ENCODE data around the gene RBM47.
"Not testable (repeated sequence)": the region's sequence is repeated elsewhere in the genome, so short reads cannot be mapped to it uniquely, and the experiment has no call there.

The RBM47 gene

DNA sequence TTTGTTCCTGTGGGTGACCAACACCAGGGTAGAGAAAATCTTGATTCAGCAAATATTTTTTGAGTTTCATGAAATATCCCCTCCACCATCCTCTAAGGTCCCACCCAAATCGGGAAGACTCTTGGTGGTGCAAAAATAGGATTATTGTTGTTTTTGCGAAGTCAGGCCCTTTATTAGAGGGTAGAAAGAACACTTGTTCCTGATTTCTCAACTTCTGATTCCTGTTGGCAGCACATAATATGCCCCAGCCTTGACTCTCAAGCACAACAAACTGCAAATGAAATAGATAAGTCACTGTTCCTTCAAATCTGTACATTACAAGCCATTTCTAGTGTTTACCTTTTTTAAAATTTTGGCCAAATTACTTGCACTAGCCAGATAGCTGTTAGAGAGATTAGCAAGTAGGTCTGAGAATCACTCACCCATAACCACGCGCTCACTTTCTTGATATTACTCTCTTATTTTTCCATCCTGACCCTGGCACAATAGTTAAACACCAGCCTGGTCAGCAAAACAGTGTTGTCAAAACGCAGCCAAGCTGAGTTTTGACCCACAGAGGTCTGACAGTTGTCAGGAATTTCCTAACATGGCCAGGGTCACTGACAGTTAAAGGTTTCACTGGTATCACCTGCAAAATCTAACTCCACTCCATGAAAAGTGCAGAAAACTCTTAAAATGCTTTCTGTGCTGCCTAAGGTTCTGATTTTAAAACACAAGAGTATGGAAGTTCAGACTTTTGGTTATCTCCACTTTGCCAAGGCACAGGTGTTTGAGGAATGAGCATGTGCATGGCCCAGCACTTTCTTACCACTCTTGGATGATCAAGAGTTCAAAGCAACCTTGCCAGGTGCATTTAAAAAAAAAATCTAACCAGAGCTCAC, 69.8 kb downstream of the RBM47 start:
- Histone ChIP-seq H3K9me3 (ENCODE audit: severe bottlenecking) (no peaks in the 10 kb centered on the region), H3K4me3 (ENCODE audit: low read depth, low read length) (no peak overlapping the region), H3K36me3 (no peaks in the 10 kb centered on the region), H3K27me3 (ENCODE audit: insufficient read depth, low read depth, severe bottlenecking) (no peaks in the 10 kb centered on the region), H3K27ac (no peak overlapping the region)
- no peak for DNase-seq
- TF ChIP-seq, protein P1, sequence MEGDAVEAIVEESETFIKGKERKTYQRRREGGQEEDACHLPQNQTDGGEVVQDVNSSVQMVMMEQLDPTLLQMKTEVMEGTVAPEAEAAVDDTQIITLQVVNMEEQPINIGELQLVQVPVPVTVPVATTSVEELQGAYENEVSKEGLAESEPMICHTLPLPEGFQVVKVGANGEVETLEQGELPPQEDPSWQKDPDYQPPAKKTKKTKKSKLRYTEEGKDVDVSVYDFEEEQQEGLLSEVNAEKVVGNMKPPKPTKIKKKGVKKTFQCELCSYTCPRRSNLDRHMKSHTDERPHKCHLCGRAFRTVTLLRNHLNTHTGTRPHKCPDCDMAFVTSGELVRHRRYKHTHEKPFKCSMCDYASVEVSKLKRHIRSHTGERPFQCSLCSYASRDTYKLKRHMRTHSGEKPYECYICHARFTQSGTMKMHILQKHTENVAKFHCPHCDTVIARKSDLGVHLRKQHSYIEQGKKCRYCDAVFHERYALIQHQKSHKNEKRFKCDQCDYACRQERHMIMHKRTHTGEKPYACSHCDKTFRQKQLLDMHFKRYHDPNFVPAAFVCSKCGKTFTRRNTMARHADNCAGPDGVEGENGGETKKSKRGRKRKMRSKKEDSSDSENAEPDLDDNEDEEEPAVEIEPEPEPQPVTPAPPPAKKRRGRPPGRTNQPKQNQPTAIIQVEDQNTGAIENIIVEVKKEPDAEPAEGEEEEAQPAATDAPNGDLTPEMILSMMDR (IDR thresholded peaks at IDR 0.05; ENCODE audit: low read depth, low read length), result no peak

DNA sequence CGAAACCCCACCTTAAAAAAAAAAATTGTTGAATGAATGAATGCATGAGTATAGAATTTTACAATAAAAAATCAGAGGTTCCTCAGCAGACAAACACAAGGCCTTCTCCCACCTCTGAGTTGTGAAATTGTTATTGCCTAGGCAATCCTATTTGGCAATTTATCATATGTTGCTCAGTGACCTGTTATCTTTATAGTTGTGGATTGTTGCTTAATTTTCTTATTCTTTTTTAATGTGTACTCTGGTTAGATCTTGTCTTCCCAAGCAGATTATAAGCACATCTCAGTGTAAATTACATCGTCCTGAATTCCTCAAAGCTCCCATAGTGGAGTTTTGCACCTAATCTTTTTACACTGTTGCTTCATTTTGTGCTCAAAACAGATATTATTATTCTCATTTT, 71.9 kb downstream of the RBM47 start:
- no peak for DNase-seq
- Histone ChIP-seq H3K9me3 (ENCODE audit: severe bottlenecking) (no peaks in the 10 kb centered on the region), H3K27ac (no peak overlapping the region), H3K36me3 (no peaks in the 10 kb centered on the region), H3K27me3 (ENCODE audit: insufficient read depth, low read depth, severe bottlenecking) (no peaks in the 10 kb centered on the region), H3K4me3 (ENCODE audit: low read depth, low read length) (no peak overlapping the region)
- TF ChIP-seq, protein P1 (IDR thresholded peaks at IDR 0.05; ENCODE audit: low read depth, low read length), result no peak

DNA sequence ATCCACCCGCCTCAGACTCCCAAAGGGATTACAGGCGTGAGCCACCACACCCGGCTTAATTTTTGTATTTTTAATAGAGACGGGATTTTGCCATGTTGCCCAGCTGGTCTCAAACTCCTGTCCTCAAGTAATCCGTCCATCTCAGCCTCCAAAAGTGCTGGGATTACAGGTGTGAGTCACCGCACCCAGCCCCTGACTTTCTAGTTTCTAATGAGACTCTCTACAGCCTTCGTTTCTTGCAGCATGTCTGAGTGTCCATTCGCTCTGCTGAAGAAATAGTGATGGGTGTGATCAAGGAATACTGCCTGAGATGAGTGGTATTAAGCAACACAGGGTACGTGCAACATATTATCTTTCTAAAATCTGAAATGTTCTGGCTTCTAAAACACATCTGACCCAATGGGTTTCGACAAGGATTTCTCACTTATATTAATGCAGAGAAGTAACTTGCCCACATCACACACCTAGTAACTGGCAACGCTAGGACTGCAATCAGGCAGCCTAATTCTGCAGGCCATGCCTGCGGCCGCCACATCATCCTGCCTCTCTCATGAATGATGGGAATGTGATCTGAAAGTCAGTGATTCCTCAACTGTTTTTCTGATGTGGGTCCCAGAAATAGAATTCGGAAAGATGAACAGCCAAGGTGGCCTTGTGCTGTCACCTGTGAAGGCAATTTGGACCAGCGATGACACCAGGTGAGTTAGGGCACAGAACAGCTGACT, 74.3 kb downstream of the RBM47 start:
- H3K4me3 ChIP-seq (ENCODE audit: low read depth, low read length), result no peak overlapping the region
- DNase-seq, result peak; percentile 71
- H3K27ac ChIP-seq, result peak overlapping the region; percentile 63
- H3K9me3 ChIP-seq (ENCODE audit: severe bottlenecking), result no peaks in the 10 kb centered on the region
- TF ChIP-seq, protein P1 (IDR thresholded peaks at IDR 0.05; ENCODE audit: low read depth, low read length), result no peak
- H3K36me3 ChIP-seq, result no peaks in the 10 kb centered on the region
- no peaks in the 10 kb centered on the region for H3K27me3 ChIP-seq (ENCODE audit: insufficient read depth, low read depth, severe bottlenecking)

DNA sequence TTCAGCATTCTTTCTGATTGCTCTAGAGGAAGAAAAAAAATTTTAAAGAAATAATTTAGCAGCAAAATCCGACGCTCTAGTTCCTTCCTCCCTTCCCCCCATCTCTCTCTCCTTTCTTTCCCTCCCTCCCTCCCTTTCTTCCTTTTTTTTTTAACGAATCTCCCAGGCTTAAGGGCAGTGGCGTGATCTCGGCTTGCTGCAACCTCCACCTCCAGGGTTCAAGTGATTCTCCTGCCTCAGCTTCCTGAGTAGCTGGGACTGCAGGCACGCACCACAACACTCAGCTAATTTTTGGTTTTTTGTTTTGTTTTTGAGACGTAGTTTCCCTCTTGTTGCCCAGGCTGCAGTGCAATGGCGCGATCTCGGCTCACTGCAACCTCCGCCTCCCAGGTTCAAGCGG, 75.0 kb downstream of the RBM47 start:
- H3K36me3 ChIP-seq; DNase-seq; H3K9me3 ChIP-seq (ENCODE audit: severe bottlenecking); H3K27me3 ChIP-seq (ENCODE audit: insufficient read depth, low read depth, severe bottlenecking); H3K4me3 ChIP-seq (ENCODE audit: low read depth, low read length): not testable (repeated sequence)
- peak overlapping the region; percentile 63 for H3K27ac ChIP-seq

DNA sequence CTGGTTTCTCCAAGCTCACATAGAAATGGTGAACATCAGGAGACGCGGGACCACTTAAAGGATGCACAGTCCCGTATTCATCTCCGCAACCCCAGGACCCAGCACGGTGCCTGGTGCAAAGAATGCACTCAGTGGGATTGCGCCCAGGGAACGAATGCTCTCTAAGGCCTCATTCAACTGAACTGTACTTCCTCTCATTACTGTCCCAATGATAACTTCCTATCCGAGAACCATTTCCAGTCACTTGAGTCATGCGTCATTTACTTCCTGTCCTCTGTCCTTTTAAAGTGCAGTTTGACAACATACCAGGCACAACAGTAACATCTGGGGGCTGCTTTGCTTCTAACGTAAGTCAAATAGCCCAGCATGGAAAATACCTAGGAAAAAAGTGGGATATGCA, 75.7 kb downstream of the RBM47 start:
- no peaks in the 10 kb centered on the region for H3K36me3 ChIP-seq
- H3K4me3 ChIP-seq (ENCODE audit: low read depth, low read length), result no peak overlapping the region
- TF ChIP-seq, protein P1 (IDR thresholded peaks at IDR 0.05; ENCODE audit: low read depth, low read length), result no peak
- H3K9me3 ChIP-seq (ENCODE audit: severe bottlenecking), result no peaks in the 10 kb centered on the region
- no peak for DNase-seq
- H3K27me3 ChIP-seq (ENCODE audit: insufficient read depth, low read depth, severe bottlenecking), result no peaks in the 10 kb centered on the region
- H3K27ac ChIP-seq, result no peak overlapping the region

DNA sequence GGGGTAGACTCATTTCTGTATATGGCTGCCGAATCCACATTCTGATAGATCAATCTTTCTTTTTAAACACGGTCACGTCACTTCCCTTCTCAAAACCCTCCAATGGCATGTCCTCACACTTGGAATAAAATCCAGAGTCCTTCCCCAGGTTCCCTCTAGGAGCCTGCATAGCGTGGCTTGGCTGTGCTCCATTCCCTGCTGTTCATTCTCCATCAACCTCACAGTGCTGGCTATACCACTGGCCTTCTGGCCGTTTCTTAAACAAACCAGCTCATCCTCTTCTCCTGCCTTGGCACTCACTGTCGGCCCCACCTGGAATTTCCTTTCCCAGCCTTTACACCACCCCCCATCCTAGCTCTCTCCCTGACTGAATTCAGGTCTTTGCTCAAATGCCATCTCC, 77.1 kb downstream of the RBM47 start:
- Histone ChIP-seq H3K27ac (no peak overlapping the region), H3K9me3 (ENCODE audit: severe bottlenecking) (no peaks in the 10 kb centered on the region), H3K4me3 (ENCODE audit: low read depth, low read length) (no peak overlapping the region), H3K36me3 (no peaks in the 10 kb centered on the region), H3K27me3 (ENCODE audit: insufficient read depth, low read depth, severe bottlenecking) (no peaks in the 10 kb centered on the region)
- DNase-seq, result no peak
- TF ChIP-seq, protein P1 (IDR thresholded peaks at IDR 0.05; ENCODE audit: low read depth, low read length), result no peak

DNA sequence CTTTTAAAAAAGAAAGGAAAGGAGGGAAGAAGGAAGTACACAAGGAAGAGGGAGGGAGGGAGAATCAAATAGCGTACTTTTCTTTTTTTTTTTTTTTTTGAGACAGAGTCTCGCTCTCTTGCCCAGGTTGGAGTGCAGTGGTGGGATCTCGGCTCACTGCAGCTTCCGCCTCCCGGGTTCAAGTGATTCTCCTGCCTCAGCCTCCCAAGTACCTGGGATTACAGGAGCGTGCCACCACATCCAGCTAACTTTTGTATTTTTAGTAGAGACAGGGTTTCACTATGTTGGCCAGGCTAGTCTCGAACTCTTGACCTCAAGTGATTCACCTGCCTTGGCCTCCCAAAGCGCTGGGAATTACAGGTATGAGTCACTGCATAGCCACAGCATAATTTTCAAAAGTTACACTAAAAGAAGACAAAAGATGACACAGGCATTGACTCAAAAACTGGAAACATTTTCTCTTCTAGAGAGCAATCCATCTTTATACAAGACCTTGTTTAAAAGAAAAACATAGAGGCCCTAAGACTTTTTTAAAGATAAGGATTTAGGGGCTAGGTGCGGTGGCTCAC, 78.0 kb downstream of the RBM47 start:
- not testable (repeated sequence) for H3K27me3 ChIP-seq (ENCODE audit: insufficient read depth, low read depth, severe bottlenecking); DNase-seq; H3K4me3 ChIP-seq (ENCODE audit: low read depth, low read length); H3K36me3 ChIP-seq; H3K27ac ChIP-seq; H3K9me3 ChIP-seq (ENCODE audit: severe bottlenecking)

All from WERI-Rb-1 (cell line).